Gastrocnemius medialis (tissue), 4 donors: ENCODE data around the gene SCG2.

Experiments
- POLR2A ChIP-seq, 2 donors: fragments of 450-650 bp; IDR thresholded peaks; one replicate each; pipeline ENCODE4 v1.6.1; 2017; ENCODE audit warnings: antibody characterized with exemption in 2 of 2, mild to moderate bottlenecking in 2 of 2, moderate library complexity in 2 of 2
- TF ChIP-seq, protein P1 (sequence below), 5 experiments: fragments of 450-650 bp in 3 of 5; fragments of 200-600 bp in 2 of 5; sonication (generic) in 2 of 5; IDR thresholded peaks in 4 of 5; conservative IDR thresholded peaks in 1 of 5; 1 replicate in 4 of 5; 2 replicates in 1 of 5; pipeline ENCODE4 v1.5.1; 2016 to 2019; ENCODE audit warnings: antibody characterized with exemption in 5 of 5, mild to moderate bottlenecking in 3 of 5, moderate library complexity in 3 of 5

DNA sequence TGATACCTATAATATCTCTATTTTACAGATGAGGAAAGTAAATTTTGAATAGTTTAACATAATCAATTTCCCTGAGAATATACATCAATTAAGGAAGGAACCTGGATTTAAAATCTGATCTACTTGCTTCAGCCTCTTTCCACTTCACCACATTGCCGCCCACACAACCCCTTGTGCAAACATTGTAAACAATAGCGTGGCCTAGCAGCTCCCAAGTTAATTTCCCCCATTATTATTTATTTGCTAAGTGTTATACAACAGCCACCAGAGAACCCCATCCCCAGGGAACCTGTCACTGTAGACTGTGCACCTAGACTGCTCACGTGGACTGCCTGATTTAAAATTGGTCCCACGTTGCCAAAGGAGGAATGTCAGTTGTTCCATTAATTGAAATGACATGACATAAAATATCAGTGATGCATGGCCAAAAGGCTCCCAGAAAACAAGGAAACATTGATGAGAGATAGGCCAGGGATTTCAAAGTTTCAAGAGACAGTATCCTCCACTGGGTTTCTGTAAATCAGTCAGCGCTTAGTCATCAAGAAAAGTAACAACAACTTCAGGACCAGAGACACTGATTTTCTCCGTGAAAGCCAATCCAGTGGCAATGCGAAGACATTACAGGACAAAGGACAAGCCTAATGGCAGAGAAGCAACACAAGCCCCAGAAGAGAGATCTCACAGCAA, 41.3 kb downstream of the SCG2 start:
- TF ChIP-seq POLR2A (IDR thresholded peaks at IDR 0.05): no peak
- TF ChIP-seq, protein P1, sequence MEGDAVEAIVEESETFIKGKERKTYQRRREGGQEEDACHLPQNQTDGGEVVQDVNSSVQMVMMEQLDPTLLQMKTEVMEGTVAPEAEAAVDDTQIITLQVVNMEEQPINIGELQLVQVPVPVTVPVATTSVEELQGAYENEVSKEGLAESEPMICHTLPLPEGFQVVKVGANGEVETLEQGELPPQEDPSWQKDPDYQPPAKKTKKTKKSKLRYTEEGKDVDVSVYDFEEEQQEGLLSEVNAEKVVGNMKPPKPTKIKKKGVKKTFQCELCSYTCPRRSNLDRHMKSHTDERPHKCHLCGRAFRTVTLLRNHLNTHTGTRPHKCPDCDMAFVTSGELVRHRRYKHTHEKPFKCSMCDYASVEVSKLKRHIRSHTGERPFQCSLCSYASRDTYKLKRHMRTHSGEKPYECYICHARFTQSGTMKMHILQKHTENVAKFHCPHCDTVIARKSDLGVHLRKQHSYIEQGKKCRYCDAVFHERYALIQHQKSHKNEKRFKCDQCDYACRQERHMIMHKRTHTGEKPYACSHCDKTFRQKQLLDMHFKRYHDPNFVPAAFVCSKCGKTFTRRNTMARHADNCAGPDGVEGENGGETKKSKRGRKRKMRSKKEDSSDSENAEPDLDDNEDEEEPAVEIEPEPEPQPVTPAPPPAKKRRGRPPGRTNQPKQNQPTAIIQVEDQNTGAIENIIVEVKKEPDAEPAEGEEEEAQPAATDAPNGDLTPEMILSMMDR (IDR thresholded peaks at IDR 0.05 in 4 of 5, conservative IDR thresholded peaks at IDR 0.05 in 1 of 5): no peak
